ENCODE measurements around the gene CDC42SE2.

DNA sequence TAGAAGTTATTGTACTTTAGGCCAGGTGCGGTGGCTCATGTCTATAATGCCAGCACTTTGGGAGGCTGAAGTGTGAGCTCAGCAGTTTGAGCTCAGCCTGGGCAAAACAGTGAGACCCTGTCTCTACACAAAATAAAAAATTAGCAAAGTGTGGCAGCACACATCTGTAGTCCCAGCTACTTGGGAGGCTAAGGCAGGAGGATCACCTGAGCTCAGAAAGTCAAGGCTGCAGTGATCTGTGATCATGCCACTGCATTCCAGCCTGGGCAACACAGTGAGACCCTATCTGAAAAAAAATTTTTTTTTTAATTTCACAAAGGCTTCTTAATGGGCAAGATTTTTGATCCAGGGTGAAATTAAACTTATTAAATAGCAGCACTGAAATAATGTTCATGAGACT, 92.8 kb downstream of the CDC42SE2 start:
- no peak for TF ChIP-seq POLR2A (IDR thresholded peaks at IDR 0.05)
- TF ChIP-seq, protein P1, sequence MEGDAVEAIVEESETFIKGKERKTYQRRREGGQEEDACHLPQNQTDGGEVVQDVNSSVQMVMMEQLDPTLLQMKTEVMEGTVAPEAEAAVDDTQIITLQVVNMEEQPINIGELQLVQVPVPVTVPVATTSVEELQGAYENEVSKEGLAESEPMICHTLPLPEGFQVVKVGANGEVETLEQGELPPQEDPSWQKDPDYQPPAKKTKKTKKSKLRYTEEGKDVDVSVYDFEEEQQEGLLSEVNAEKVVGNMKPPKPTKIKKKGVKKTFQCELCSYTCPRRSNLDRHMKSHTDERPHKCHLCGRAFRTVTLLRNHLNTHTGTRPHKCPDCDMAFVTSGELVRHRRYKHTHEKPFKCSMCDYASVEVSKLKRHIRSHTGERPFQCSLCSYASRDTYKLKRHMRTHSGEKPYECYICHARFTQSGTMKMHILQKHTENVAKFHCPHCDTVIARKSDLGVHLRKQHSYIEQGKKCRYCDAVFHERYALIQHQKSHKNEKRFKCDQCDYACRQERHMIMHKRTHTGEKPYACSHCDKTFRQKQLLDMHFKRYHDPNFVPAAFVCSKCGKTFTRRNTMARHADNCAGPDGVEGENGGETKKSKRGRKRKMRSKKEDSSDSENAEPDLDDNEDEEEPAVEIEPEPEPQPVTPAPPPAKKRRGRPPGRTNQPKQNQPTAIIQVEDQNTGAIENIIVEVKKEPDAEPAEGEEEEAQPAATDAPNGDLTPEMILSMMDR (IDR thresholded peaks at IDR 0.05): no peak

Data from right lobe of liver (tissue), 4 donors.